Gastrocnemius medialis (tissue), 4 donors: ENCODE measurements around the gene TMCC2.

ENCODE experiments used
- POLR2A ChIP-seq, 2 donors: fragments of 450-650 bp; IDR thresholded peaks; one replicate each; pipeline ENCODE4 v1.6.1; 2017; ENCODE audit warnings: antibody characterized with exemption in 2 of 2, mild to moderate bottlenecking in 2 of 2, moderate library complexity in 2 of 2
- TF ChIP-seq, protein P1 (sequence below), 5 experiments: fragments of 450-650 bp in 3 of 5; fragments of 200-600 bp in 2 of 5; sonication (generic) in 2 of 5; IDR thresholded peaks in 4 of 5; conservative IDR thresholded peaks in 1 of 5; 1 replicate in 4 of 5; 2 replicates in 1 of 5; pipeline ENCODE4 v1.5.1; 2016 to 2019; ENCODE audit warnings: antibody characterized with exemption in 5 of 5, mild to moderate bottlenecking in 3 of 5, moderate library complexity in 3 of 5

DNA sequence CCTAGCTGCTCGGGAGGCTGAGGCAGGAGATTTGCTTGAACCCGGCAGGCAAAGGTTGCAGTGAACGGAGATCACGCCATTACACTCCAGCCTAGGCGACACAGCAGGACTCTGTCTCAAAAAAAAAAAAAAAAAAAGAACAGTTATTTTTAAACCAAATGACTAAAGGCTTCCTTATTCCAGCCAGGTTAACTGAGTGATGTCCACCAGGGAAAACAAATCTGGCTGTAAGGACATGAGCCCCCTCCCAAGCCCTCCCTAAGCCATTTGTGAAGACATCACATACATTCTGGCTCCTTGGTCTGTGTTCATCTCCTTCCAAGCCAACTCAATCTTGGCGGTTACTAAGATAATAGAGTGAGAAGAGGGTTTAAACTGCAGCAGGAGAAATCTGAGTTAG, 8.2 kb downstream of the TMCC2 start:
- TF ChIP-seq, protein P1, sequence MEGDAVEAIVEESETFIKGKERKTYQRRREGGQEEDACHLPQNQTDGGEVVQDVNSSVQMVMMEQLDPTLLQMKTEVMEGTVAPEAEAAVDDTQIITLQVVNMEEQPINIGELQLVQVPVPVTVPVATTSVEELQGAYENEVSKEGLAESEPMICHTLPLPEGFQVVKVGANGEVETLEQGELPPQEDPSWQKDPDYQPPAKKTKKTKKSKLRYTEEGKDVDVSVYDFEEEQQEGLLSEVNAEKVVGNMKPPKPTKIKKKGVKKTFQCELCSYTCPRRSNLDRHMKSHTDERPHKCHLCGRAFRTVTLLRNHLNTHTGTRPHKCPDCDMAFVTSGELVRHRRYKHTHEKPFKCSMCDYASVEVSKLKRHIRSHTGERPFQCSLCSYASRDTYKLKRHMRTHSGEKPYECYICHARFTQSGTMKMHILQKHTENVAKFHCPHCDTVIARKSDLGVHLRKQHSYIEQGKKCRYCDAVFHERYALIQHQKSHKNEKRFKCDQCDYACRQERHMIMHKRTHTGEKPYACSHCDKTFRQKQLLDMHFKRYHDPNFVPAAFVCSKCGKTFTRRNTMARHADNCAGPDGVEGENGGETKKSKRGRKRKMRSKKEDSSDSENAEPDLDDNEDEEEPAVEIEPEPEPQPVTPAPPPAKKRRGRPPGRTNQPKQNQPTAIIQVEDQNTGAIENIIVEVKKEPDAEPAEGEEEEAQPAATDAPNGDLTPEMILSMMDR (IDR thresholded peaks at IDR 0.05 in 4 of 5, conservative IDR thresholded peaks at IDR 0.05 in 1 of 5) = peak in 1 of 5 experiments; percentile 20
- TF ChIP-seq POLR2A (IDR thresholded peaks at IDR 0.05) = no peak
